GM23248 (cell line): ENCODE data around the gene ADGRL1. TPM values are rescaled to one million over a fixed set of nuclear protein-coding genes. Genes with fewer than 3 reads are reported as not detected.

ENCODE experiments used
- DNase-seq: peaks from one replicate; pipeline ENCODE4 v3.0.0-alpha.2; 2015
- H2AFZ ChIP-seq: fragments of 200-600 bp; sonication (generic); 2 replicates; pipeline ENCODE4 v1.6.1; 2016; ENCODE audit warnings: antibody characterized with exemption
- H3F3A ChIP-seq: fragments of 200-600 bp; sonication (generic); 2 replicates; pipeline ENCODE4 v1.6.1; 2016; ENCODE audit warnings: mild to moderate bottlenecking, antibody characterized with exemption, mixed run types; ENCODE audit not compliant: insufficient read depth
- H3K27ac ChIP-seq: fragments of 200-600 bp; sonication (generic); 2 replicates; pipeline ENCODE4 v1.5.1; 2016; ENCODE audit warnings: mild to moderate bottlenecking
- H3K27me3 ChIP-seq: fragments of 200-600 bp; sonication (generic); replicated peaks from 2 replicates; pipeline ENCODE4 v1.6.1; 2016; ENCODE audit warnings: mild to moderate bottlenecking; ENCODE audit not compliant: insufficient read depth
- H3K36me3 ChIP-seq: fragments of 200-600 bp; sonication (generic); 2 replicates; pipeline ENCODE4 v1.6.1; 2016; ENCODE audit warnings: low read depth, mild to moderate bottlenecking
- H3K4me1 ChIP-seq: fragments of 200-600 bp; sonication (generic); 2 replicates; pipeline ENCODE4 v1.6.1; 2016; ENCODE audit warnings: mild to moderate bottlenecking; ENCODE audit not compliant: insufficient read depth
- H3K4me2 ChIP-seq: fragments of 200-600 bp; sonication (generic); one replicate; pipeline ENCODE4 v1.6.1; 2016; ENCODE audit warnings: mild to moderate bottlenecking; ENCODE audit not compliant: unreplicated experiment
- H3K4me3 ChIP-seq: fragments of 200-600 bp; sonication (generic); 2 replicates; pipeline ENCODE4 v1.5.1; 2016; ENCODE audit warnings: mild to moderate bottlenecking
- H3K79me2 ChIP-seq: fragments of 200-600 bp; sonication (generic); 2 replicates; pipeline ENCODE4 v1.6.1; 2016; ENCODE audit warnings: mild to moderate bottlenecking; ENCODE audit not compliant: insufficient read depth
- H3K9ac ChIP-seq: fragments of 200-600 bp; sonication (generic); 2 replicates; pipeline ENCODE4 v1.6.1; 2016; ENCODE audit warnings: mild to moderate bottlenecking
- H3K9me2 ChIP-seq: fragments of 200-600 bp; sonication (generic); 2 replicates; pipeline ENCODE4 v1.6.1; 2016; ENCODE audit warnings: mixed run types, mild to moderate bottlenecking, moderate library complexity; ENCODE audit not compliant: insufficient read depth
- H3K9me3 ChIP-seq: fragments of 200-600 bp; sonication (generic); one replicate; pipeline ENCODE4 v1.6.1; 2017; ENCODE audit warnings: low read depth
- H4K20me1 ChIP-seq: fragments of 200-600 bp; sonication (generic); 2 replicates; pipeline ENCODE4 v1.6.0; 2016; ENCODE audit not compliant: insufficient read depth
- EZH2 ChIP-seq: fragments of 200-600 bp; sonication (generic); IDR thresholded peaks from 2 replicates; pipeline ENCODE4 v1.6.1; 2018; ENCODE audit warnings: antibody characterized with exemption, mild to moderate bottlenecking; ENCODE audit not compliant: insufficient read depth, poor library complexity, severe bottlenecking
- EZH2phosphoT487 ChIP-seq: fragments of 200-600 bp; sonication (generic); IDR thresholded peaks from 2 replicates; pipeline ENCODE4 v1.6.1; 2018; ENCODE audit warnings: antibody characterized with exemption, moderate library complexity, mild to moderate bottlenecking, low read depth; ENCODE audit not compliant: insufficient read depth
- WGBS, 2 experiments: methylation state at CpG; one replicate each; pipeline ENCODE4 v1.1.6; 2015 to 2017; ENCODE audit warnings: low lambda C conversion rate in 2 of 2, low coverage in 1 of 2; ENCODE audit errors: missing lambda C conversion rate in 2 of 2; 5-methylcytosine and 5-hydroxymethylcytosine counted together
- in situ Hi-C: fragments of 300-500 bp; cut with MboI; formaldehyde crosslinking; loops from 2 replicates; pipeline ENCODE4 v1.15.0; 2020
- polyA plus RNA-seq: library from polyadenylated mRNA; unstranded; fragments of >200 nt; fragmentation: Nextera tagmentation; extraction: Ambion mirVana; gene quantifications from 2 replicates; pipeline ENCODE4 v1.2.1, GENCODE V29; 2016
- total RNA-seq: library from RNA; depleted of rRNA; stranded (reverse); fragments of >200 nt; shearing (Covaris generic); gene quantifications from 2 replicates; pipeline ENCODE4 v1.2.3, GENCODE V29; 2014

ADGRL1 gene
- total and polyA plus RNA-seq, 2 experiments from 2014 or later, result 1.0 to 3.0 TPM

GRCh38 chr19:14119644-14120496 lies 86.1 kb downstream of the ADGRL1 start:
- peaks cover 25% of the 10 kb centered on the region for H3K79me2 ChIP-seq
- no peaks in the 10 kb centered on the region for H4K20me1 ChIP-seq
- H2AFZ ChIP-seq, result peak overlapping the region; percentile 83; the same call in 1 of the 2 replicates
- peak overlapping the region; percentile 61 for H3K4me2 ChIP-seq
- no peaks in the 10 kb centered on the region for H3K9me3 ChIP-seq
- no peaks in the 10 kb centered on the region for H3K9me2 ChIP-seq
- H3K27me3 ChIP-seq, result no peaks in the 10 kb centered on the region
- H3K4me3 ChIP-seq, result no peak overlapping the region
- in situ Hi-C loops, result no loop called here
- H3K36me3 ChIP-seq, result no peaks in the 10 kb centered on the region
- peak overlapping the region; percentile 87 for H3K9ac ChIP-seq
- H3F3A ChIP-seq, result peaks cover 12% of the 10 kb centered on the region
- no peak for DNase-seq
- H3K27ac ChIP-seq, result peak overlapping the region; percentile 94
- 73 to 76% methylated on average over 7 of the region's 7 CpGs for WGBS, 2 experiments
- no peak for TF ChIP-seq EZH2phosphoT487
- TF ChIP-seq EZH2, result no peak
- H3K4me1 ChIP-seq, result peaks cover 25% of the 10 kb centered on the region

- 34 to 44% methylated on average over 3 of the region's 3 CpGs for WGBS, 2 experiments
- Histone ChIP-seq H3K27me3 (no peaks in the 10 kb centered on the region), H3K4me3 (peak overlapping the region; percentile 74), H3K4me1 (peaks cover 25% of the 10 kb centered on the region), H3K9ac (peak overlapping the region; percentile 87), H3F3A (peaks cover 12% of the 10 kb centered on the region), H4K20me1 (no peaks in the 10 kb centered on the region), H3K79me2 (peaks cover 32% of the 10 kb centered on the region), H3K27ac (peak overlapping the region; percentile 94), H3K9me2 (no peaks in the 10 kb centered on the region), H3K36me3 (no peaks in the 10 kb centered on the region), H3K4me2 (peak overlapping the region; percentile 61), H2AFZ (peak overlapping the region; percentile 83), H3K9me3 (no peaks in the 10 kb centered on the region)
- no peak for DNase-seq
- in situ Hi-C loops, result no loop called here
- TF ChIP-seq EZH2phosphoT487, result no peak
- no peak for TF ChIP-seq EZH2
These were observed 86.8 kb downstream of the ADGRL1 start for GRCh38 chr19:14119146-14119545.

GRCh38 chr19:14118165-14119051 lies 87.6 kb downstream of the ADGRL1 start:
- TF ChIP-seq EZH2, result no peak
- TF ChIP-seq EZH2phosphoT487, result no peak
- no peaks in the 10 kb centered on the region for H3K9me2 ChIP-seq
- WGBS, 2 experiments, result 2 to 4% methylated on average over 26 to 38 of the region's 61 CpGs
- peak; percentile 87 for DNase-seq
- peak overlapping the region; percentile 74 for H3K4me3 ChIP-seq
- H3K9me3 ChIP-seq, result no peaks in the 10 kb centered on the region
- peak overlapping the region; percentile 94 for H3K27ac ChIP-seq
- peak overlapping the region; percentile 87 for H3K9ac ChIP-seq
- peaks cover 12% of the 10 kb centered on the region for H3F3A ChIP-seq
- in situ Hi-C loops, result no loop called here
- H3K4me2 ChIP-seq, result peak overlapping the region; percentile 61
- H2AFZ ChIP-seq, result peak overlapping the region; percentile 83
- no peaks in the 10 kb centered on the region for H3K36me3 ChIP-seq
- H3K79me2 ChIP-seq, result peaks cover 39% of the 10 kb centered on the region
- no peaks in the 10 kb centered on the region for H3K27me3 ChIP-seq
- no peaks in the 10 kb centered on the region for H4K20me1 ChIP-seq
- peaks cover 29% of the 10 kb centered on the region for H3K4me1 ChIP-seq

GRCh38 chr19:14117668-14118164 lies 88.3 kb downstream of the ADGRL1 start, which contains the start of gene PRKACA:
Gene PRKACA (minus strand): TSS chr19:14117762. CDS start chr19:14117547, 215 bp downstream.
- 0 to 2% methylated on average over 31 to 61 of the region's 67 CpGs for WGBS, 2 experiments
- Histone ChIP-seq H3K9ac (peak within 1 kb of the TSS; percentile 87), H3K4me2 (peak within 1 kb of the TSS; percentile 94), H3K36me3 (no peaks in the 10 kb centered on the region), H4K20me1 (no peaks in the 10 kb centered on the region), H3K9me2 (no peaks in the 10 kb centered on the region), H3K27me3 (no peaks in the 10 kb centered on the region), H3K79me2 (peaks cover 46% of the 10 kb centered on the region), H3K27ac (peak within 1 kb of the TSS; percentile 94), H3K9me3 (no peaks in the 10 kb centered on the region), H2AFZ (peak within 1 kb of the TSS; percentile 83), H3K4me3 (peak within 1 kb of the TSS; percentile 93), H3F3A (peaks cover 12% of the 10 kb centered on the region), H3K4me1 (peaks cover 36% of the 10 kb centered on the region)
- DNase-seq, result peak; percentile 100
- TF ChIP-seq EZH2phosphoT487 (no peak), EZH2 (no peak)
- in situ Hi-C loops, result no loop called here
